ENCODE data around the gene ALPP. TPM values are rescaled to one million over a fixed set of nuclear protein-coding genes. Genes with fewer than 3 reads are reported as not detected.
A peak's percentile ranks its signal among the peaks of the same experiment; 100 is the strongest.
"Not testable (repeated sequence)": the region's sequence is repeated elsewhere in the genome, so short reads cannot be mapped to it uniquely, and the experiment has no call there.

Gene ALPP
- total RNA-seq = 1 to 10 TPM in 1 of 8 experiments, under 1 TPM in 5, not detected in 2; 0.05 to 1.6 (median 0.30) TPM

GRCh38 chr2:232378735-232379151 is at the start of gene ALPP:
TSS of gene ALPP (plus strand) at chr2:232378751. CDS start at chr2:232378803, 52 bp downstream.
- H3K4me3 ChIP-seq; in situ Hi-C loops (cut with MboI; ENCODE audit: low pct_unique_long_range_greater_than_20kb in 2 of 9, low sequenced_read_pairs in 9 of 9, unreplicated experiment in 9 of 9); ATAC-seq (replicated peaks in 6 of 8); H3K27ac ChIP-seq: not testable (repeated sequence)
- peaks cover 0 to 10% of the 10 kb centered on the region in 2 donors for H3K4me1 ChIP-seq (replicated peaks in 1 of 2)
- WGBS, 10 experiments = no CpG with 5 or more reads among the region's 12 CpGs

- no peak overlapping the region for H3K4me3 ChIP-seq
- no peak for ATAC-seq (replicated peaks in 6 of 8)
- H3K27ac ChIP-seq = no peak overlapping the region
- 100% methylated on average over 1 of the region's 15 CpGs; no CpG with 5 or more reads in 9 of the 10 experiments for WGBS, 10 experiments
- peaks cover 0 to 6% of the 10 kb centered on the region in 2 donors for H3K4me1 ChIP-seq (replicated peaks in 1 of 2)
- in situ Hi-C loops (cut with MboI; ENCODE audit: low pct_unique_long_range_greater_than_20kb in 2 of 9, low sequenced_read_pairs in 9 of 9, unreplicated experiment in 9 of 9) = loop anchor here in 2 of 9 experiments (10.0 kb wide), 1 partner anchor 425 kb away; no protein-coding TSS in a partner anchor
These were observed 48.9 kb upstream of the ALPP start for GRCh38 chr2:232329716-232330067.

- H3K4me3 ChIP-seq = no peak overlapping the region
- no peak for ATAC-seq (replicated peaks in 6 of 8)
- WGBS, 10 experiments = 60 to 100% (median 90%) methylated on average over 1 to 2 of the region's 17 CpGs; no CpG with 5 or more reads in 6 of the 10 experiments
- in situ Hi-C loops (cut with MboI; ENCODE audit: low pct_unique_long_range_greater_than_20kb in 2 of 9, low sequenced_read_pairs in 9 of 9, unreplicated experiment in 9 of 9) = no loop called here
- H3K4me1 ChIP-seq (replicated peaks in 1 of 2) = peaks cover 0 to 6% of the 10 kb centered on the region in 2 donors
- H3K27ac ChIP-seq = no peak overlapping the region
These were observed 48.2 kb upstream of the ALPP start for GRCh38 chr2:232330068-232330999.

- H3K4me3 ChIP-seq; in situ Hi-C loops (cut with MboI; ENCODE audit: low pct_unique_long_range_greater_than_20kb in 2 of 9, low sequenced_read_pairs in 9 of 9, unreplicated experiment in 9 of 9); H3K27ac ChIP-seq; H3K4me1 ChIP-seq (replicated peaks in 1 of 2); ATAC-seq (replicated peaks in 6 of 8): not testable (repeated sequence)
- 80% methylated on average over 1 of the region's 11 CpGs; no CpG with 5 or more reads in 9 of the 10 experiments for WGBS, 10 experiments
These were observed 47.5 kb upstream of the ALPP start for GRCh38 chr2:232331061-232331460.

GRCh38 chr2:232331641-232332040 is 46.9 kb upstream of the ALPP start:
- ATAC-seq (replicated peaks in 6 of 8); H3K4me1 ChIP-seq (replicated peaks in 1 of 2); H3K4me3 ChIP-seq; H3K27ac ChIP-seq; in situ Hi-C loops (cut with MboI; ENCODE audit: low pct_unique_long_range_greater_than_20kb in 2 of 9, low sequenced_read_pairs in 9 of 9, unreplicated experiment in 9 of 9): not testable (repeated sequence)
- no CpG with 5 or more reads among the region's 11 CpGs for WGBS, 10 experiments

GRCh38 chr2:232332244-232332939 is 46.2 kb upstream of the ALPP start:
- ATAC-seq (replicated peaks in 6 of 8); H3K27ac ChIP-seq; H3K4me1 ChIP-seq (replicated peaks in 1 of 2); in situ Hi-C loops (cut with MboI; ENCODE audit: low pct_unique_long_range_greater_than_20kb in 2 of 9, low sequenced_read_pairs in 9 of 9, unreplicated experiment in 9 of 9); H3K4me3 ChIP-seq: not testable (repeated sequence)
- WGBS, 10 experiments = 10 to 62% methylated on average over 2 of the region's 26 CpGs; no CpG with 5 or more reads in 8 of the 10 experiments

- in situ Hi-C loops (cut with MboI; ENCODE audit: low pct_unique_long_range_greater_than_20kb in 2 of 9, low sequenced_read_pairs in 9 of 9, unreplicated experiment in 9 of 9) = no loop called here
- H3K4me1 ChIP-seq (replicated peaks in 1 of 2) = no peaks in the 10 kb centered on the region
- no peak for ATAC-seq (replicated peaks in 6 of 8)
- no peak overlapping the region for H3K27ac ChIP-seq
- 33 to 100% (median 40%) methylated on average over 1 of the region's 10 CpGs; no CpG with 5 or more reads in 7 of the 10 experiments for WGBS, 10 experiments
- no peak overlapping the region for H3K4me3 ChIP-seq
These were observed 45.7 kb upstream of the ALPP start for GRCh38 chr2:232332940-232333259.

GRCh38 chr2:232333361-232334135 is 45.0 kb upstream of the ALPP start:
- H3K27ac ChIP-seq = no peak overlapping the region

GRCh38 chr2:232334136-232334884 is 44.2 kb upstream of the ALPP start:
- 90% methylated on average over 2 of the region's 33 CpGs; no CpG with 5 or more reads in 9 of the 10 experiments for WGBS, 10 experiments
- ATAC-seq (replicated peaks in 6 of 8); in situ Hi-C loops (cut with MboI; ENCODE audit: low pct_unique_long_range_greater_than_20kb in 2 of 9, low sequenced_read_pairs in 9 of 9, unreplicated experiment in 9 of 9): not testable (repeated sequence)

More at GRCh38 chr2:232333361-232334135, 45.0 kb upstream of the ALPP start:
- Histone ChIP-seq H3K4me3 (no peak overlapping the region), H3K4me1 (replicated peaks in 1 of 2) (no peaks in the 10 kb centered on the region)
- ATAC-seq (replicated peaks in 6 of 8) = peak in 2 of 8 experiments; percentile 13 to 52
- in situ Hi-C loops (cut with MboI; ENCODE audit: low pct_unique_long_range_greater_than_20kb in 2 of 9, low sequenced_read_pairs in 9 of 9, unreplicated experiment in 9 of 9) = no loop called here
- 80 to 100% (median 97%) methylated on average over 1 to 15 of the region's 28 CpGs; no CpG with 5 or more reads in 5 of the 10 experiments for WGBS, 10 experiments

GRCh38 chr2:232334885-232335205 is 43.7 kb upstream of the ALPP start:
- no CpG with 5 or more reads among the region's 6 CpGs for WGBS, 10 experiments
- in situ Hi-C loops (cut with MboI; ENCODE audit: low pct_unique_long_range_greater_than_20kb in 2 of 9, low sequenced_read_pairs in 9 of 9, unreplicated experiment in 9 of 9); H3K4me1 ChIP-seq (replicated peaks in 1 of 2); H3K4me3 ChIP-seq; ATAC-seq (replicated peaks in 6 of 8); H3K27ac ChIP-seq: not testable (repeated sequence)

More at GRCh38 chr2:232334136-232334884, 44.2 kb upstream of the ALPP start:
- H3K4me3 ChIP-seq; H3K4me1 ChIP-seq (replicated peaks in 1 of 2); H3K27ac ChIP-seq: not testable (repeated sequence)

- H3K4me3 ChIP-seq = not testable (repeated sequence)
- peak; percentile 60 to 86 (median 76) for ATAC-seq (replicated peaks in 6 of 8)
These were observed 43.2 kb upstream of the ALPP start for GRCh38 chr2:232335206-232335858.

GRCh38 chr2:232335859-232336215 is 42.7 kb upstream of the ALPP start:
- no peak overlapping the region for H3K27ac ChIP-seq
- no peaks in the 10 kb centered on the region for H3K4me1 ChIP-seq (replicated peaks in 1 of 2)
- no peak overlapping the region for H3K4me3 ChIP-seq
- ATAC-seq (replicated peaks in 6 of 8) = no peak
- 92 to 100% (median 100%) methylated on average over 1 to 2 of the region's 4 CpGs; no CpG with 5 or more reads in 7 of the 10 experiments for WGBS, 10 experiments
- in situ Hi-C loops (cut with MboI; ENCODE audit: low pct_unique_long_range_greater_than_20kb in 2 of 9, low sequenced_read_pairs in 9 of 9, unreplicated experiment in 9 of 9) = no loop called here

More at GRCh38 chr2:232335206-232335858, 43.2 kb upstream of the ALPP start:
- H3K27ac ChIP-seq; H3K4me1 ChIP-seq (replicated peaks in 1 of 2); in situ Hi-C loops (cut with MboI; ENCODE audit: low pct_unique_long_range_greater_than_20kb in 2 of 9, low sequenced_read_pairs in 9 of 9, unreplicated experiment in 9 of 9): not testable (repeated sequence)
- WGBS, 10 experiments = no CpG with 5 or more reads among the region's 15 CpGs
